Caco-2 (cell line): ENCODE measurements around the gene ZNF611. TPM values are rescaled to one million over a fixed set of nuclear protein-coding genes. Genes with fewer than 3 reads are reported as not detected.
"Not testable (repeated sequence)": the region's sequence is repeated elsewhere in the genome, so short reads cannot be mapped to it uniquely, and the experiment has no call there.

Experiments used
- BruUV-seq: library from RNA; stranded (reverse); fragments of 400-500 nt; replicated peaks from 2 replicates; lab custom pipeline; 2021; lab: Mats Ljungman, UMichigan
- CTCF ChIA-PET: fragments of 300-600 bp; sonication (Branson Sonifier 250); formaldehyde crosslinking; loops from one replicate; lab custom pipeline; 2022; ENCODE audit warnings: antibody characterized with exemption; lab: Charles Lee
- POLR2A ChIA-PET: fragments of 300-600 bp; sonication (Branson Sonifier 250); formaldehyde crosslinking; loops from one replicate; lab custom pipeline; 2022; ENCODE audit warnings: antibody characterized with exemption; lab: Charles Lee
- DNase-seq, 2 experiments: peaks; one replicate each; pipeline versions ENCODE4 v3.0.0 to v3.0.0-alpha.2; 2020 to 2022
- H3K27me3 ChIP-seq: replicated peaks from 2 replicates; pipeline ENCODE4 v1.6.0; 2011; ENCODE audit warnings: low read length; ENCODE audit not compliant: control insufficient read depth, insufficient read depth
- H3K36me3 ChIP-seq: 2 replicates; pipeline ENCODE4 v1.5.1; 2011; ENCODE audit warnings: low read length; ENCODE audit not compliant: control insufficient read depth, insufficient read depth
- H3K4me1 ChIP-seq: fragments of 250-450 bp; sonication (Bioruptor Pico); 2 replicates; pipeline ENCODE4 v1.5.1; 2020; ENCODE audit warnings: mild to moderate bottlenecking
- H3K4me3 ChIP-seq: 2 replicates; pipeline ENCODE4 v1.5.1; 2011; ENCODE audit warnings: low read depth, mild to moderate bottlenecking, control low read depth, low read length
- H3K9me3 ChIP-seq: fragments of 250-450 bp; sonication (Bioruptor Pico); 2 replicates; pipeline ENCODE4 v1.5.1; 2020; ENCODE audit warnings: mild to moderate bottlenecking, moderate library complexity
- H3K27ac Mint-ChIP-seq: one replicate; pipeline ENCODE4 v1.8.0; 2022; ENCODE audit warnings: mixed read lengths; ENCODE audit not compliant: unreplicated experiment
- H3K27me3 Mint-ChIP-seq: one replicate; pipeline ENCODE4 v1.8.0; 2022; ENCODE audit warnings: mixed read lengths; ENCODE audit not compliant: insufficient read depth, unreplicated experiment
- H3K36me3 Mint-ChIP-seq: one replicate; pipeline ENCODE4 v1.8.0; 2022; ENCODE audit warnings: mild to moderate bottlenecking, mixed read lengths; ENCODE audit not compliant: insufficient read depth, unreplicated experiment
- H3K4me1 Mint-ChIP-seq: one replicate; pipeline ENCODE4 v1.8.0; 2022; ENCODE audit warnings: low read depth, mixed read lengths; ENCODE audit not compliant: unreplicated experiment
- H3K4me3 Mint-ChIP-seq: one replicate; pipeline ENCODE4 v1.8.0; 2022; ENCODE audit warnings: mild to moderate bottlenecking, moderate library complexity, mixed read lengths; ENCODE audit not compliant: unreplicated experiment
- H3K9me3 Mint-ChIP-seq: one replicate; pipeline ENCODE4 v1.8.0; 2022; ENCODE audit warnings: mixed read lengths; ENCODE audit not compliant: unreplicated experiment
- intact Hi-C: fragments of 100-400 bp; cut with micrococcal nuclease; formaldehyde crosslinking; loops from one replicate; pipeline ENCODE4 v1.10.0; 2022; ENCODE audit not compliant: unreplicated experiment
- total RNA-seq: library from RNA; stranded (reverse); gene quantifications from 2 replicates; pipeline ENCODE4 v1.2.3, GENCODE V29; 2022
- TF ChIP-seq, protein P1 (sequence below), 2 experiments: fragments of 200-600 bp in 1 of 2; IDR thresholded peaks; 1 replicate in 1 of 2; 2 replicates in 1 of 2; pipeline versions ENCODE4 v1.5.1 to v1.8.0; 2011 to 2022; ENCODE audit warnings: antibody characterized with exemption in 1 of 2, control low read depth in 1 of 2, inconsistent platforms in 1 of 2, low read depth in 1 of 2, low read length in 1 of 2, mild to moderate bottlenecking in 1 of 2, moderate library complexity in 1 of 2; ENCODE audit not compliant: insufficient read depth in 1 of 2, severe bottlenecking in 1 of 2, unreplicated experiment in 1 of 2

ZNF611 gene
- total RNA-seq, 1 experiment from 2014 or later, result 27.5 TPM

DNA sequence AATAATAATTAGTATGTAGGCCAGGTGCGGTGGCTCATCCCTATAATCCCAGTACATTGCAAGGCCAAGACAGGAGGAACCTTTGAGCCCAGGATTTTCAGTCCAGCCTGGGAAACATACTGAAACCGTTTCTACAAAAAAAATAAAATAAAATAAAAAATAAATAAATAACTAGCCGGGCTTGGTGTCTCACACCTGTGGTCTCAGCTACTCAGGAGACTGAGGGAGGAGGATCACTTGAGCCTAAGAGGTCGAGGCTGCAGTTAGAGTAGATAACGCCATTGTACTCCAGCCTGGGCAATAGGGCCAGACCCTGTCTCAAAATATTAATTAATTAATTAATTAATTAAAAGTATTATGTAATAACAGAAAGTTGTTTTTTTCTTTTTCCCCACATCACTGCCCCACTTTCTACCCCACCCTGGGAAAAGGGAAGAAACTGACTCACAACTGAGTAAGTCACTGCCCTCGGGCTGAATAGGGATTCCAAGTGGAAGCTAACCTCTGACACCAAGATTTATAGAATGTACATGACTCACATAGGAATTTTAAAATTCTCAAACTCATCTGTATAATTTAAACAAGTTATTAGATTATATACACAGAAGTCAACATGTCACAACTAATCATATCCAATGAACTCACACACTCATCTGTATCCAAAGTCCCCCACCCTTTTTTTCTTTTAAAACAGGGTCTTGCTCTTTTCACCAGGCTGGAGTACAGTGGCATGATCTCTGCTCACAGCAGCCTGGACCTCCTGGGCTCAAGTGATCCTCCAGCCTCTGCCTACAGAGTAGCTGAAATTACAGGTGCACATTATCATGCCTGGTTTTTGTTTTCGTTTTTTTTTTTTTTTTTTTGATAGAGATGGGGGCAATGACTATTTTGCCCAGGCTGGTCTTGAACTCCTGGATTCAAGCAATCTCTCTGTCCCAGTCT is 12.5 kb downstream of the ZNF611 start:
- H3K9me3 ChIP-seq, result peaks cover 24% of the 10 kb centered on the region
- H3K27ac Mint-ChIP-seq, result peak overlapping the region; percentile 80

DNA sequence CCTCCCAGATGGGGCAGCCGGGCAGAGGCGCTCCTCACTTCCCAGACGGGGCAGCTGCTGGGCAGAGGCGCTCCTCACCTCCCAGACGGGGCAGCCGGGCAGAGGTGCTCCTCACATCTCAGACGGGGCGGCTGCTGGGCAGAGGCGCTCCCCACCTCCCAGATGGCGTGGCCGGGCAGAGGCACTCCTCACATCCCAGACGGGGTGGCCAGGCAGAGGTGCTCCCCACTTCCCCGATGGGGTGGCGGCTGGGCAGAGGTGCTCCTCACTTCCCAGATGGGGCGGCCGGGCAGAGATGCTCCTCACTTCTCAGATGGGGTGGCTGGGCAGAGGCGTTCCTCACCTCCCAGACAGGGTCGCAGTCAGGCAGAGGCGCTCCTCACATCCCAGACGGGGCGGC is 14.3 kb downstream of the ZNF611 start:
- Histone ChIP-seq H3K9me3 (peaks cover 23% of the 10 kb centered on the region), H3K4me1 (peaks cover 26% of the 10 kb centered on the region)
- H3K27me3 Mint-ChIP-seq, H3K4me3 Mint-ChIP-seq, H3K36me3 ChIP-seq, POLR2A ChIA-PET, H3K27ac Mint-ChIP-seq, BruUV-seq, H3K27me3 ChIP-seq, DNase-seq, CTCF ChIA-PET, H3K4me3 ChIP-seq, intact Hi-C loops: not testable (repeated sequence)
- H3K36me3 Mint-ChIP-seq, result peaks cover 94% of the 10 kb centered on the region
- peaks cover 29% of the 10 kb centered on the region for H3K9me3 Mint-ChIP-seq
- peaks cover 33% of the 10 kb centered on the region for H3K4me1 Mint-ChIP-seq

More for the DNA sequence above, 12.5 kb downstream of the ZNF611 start:
- H3K4me1 Mint-ChIP-seq, result peaks cover 33% of the 10 kb centered on the region
- Histone ChIP-seq H3K27me3 (no peaks in the 10 kb centered on the region), H3K36me3 (peaks cover 8% of the 10 kb centered on the region; the same call in 1 of the 2 replicates), H3K4me3 (no peak overlapping the region), H3K4me1 (peaks cover 29% of the 10 kb centered on the region)
- H3K4me3 Mint-ChIP-seq, result peak overlapping the region; percentile 63
- peaks cover 94% of the 10 kb centered on the region for H3K36me3 Mint-ChIP-seq
- ChIA-PET CTCF (interaction anchor here (0.6 kb wide), 1 partner anchor 672 kb away, joined by 5 read pairs; no protein-coding TSS in a partner anchor), POLR2A (no interaction called here)
- H3K9me3 Mint-ChIP-seq, result peaks cover 29% of the 10 kb centered on the region
- DNase-seq, result no peak
- no peaks in the 10 kb centered on the region for H3K27me3 Mint-ChIP-seq
- BruUV-seq, result no TSS peak
- intact Hi-C loops, result no loop called here
- TF ChIP-seq, protein P1, sequence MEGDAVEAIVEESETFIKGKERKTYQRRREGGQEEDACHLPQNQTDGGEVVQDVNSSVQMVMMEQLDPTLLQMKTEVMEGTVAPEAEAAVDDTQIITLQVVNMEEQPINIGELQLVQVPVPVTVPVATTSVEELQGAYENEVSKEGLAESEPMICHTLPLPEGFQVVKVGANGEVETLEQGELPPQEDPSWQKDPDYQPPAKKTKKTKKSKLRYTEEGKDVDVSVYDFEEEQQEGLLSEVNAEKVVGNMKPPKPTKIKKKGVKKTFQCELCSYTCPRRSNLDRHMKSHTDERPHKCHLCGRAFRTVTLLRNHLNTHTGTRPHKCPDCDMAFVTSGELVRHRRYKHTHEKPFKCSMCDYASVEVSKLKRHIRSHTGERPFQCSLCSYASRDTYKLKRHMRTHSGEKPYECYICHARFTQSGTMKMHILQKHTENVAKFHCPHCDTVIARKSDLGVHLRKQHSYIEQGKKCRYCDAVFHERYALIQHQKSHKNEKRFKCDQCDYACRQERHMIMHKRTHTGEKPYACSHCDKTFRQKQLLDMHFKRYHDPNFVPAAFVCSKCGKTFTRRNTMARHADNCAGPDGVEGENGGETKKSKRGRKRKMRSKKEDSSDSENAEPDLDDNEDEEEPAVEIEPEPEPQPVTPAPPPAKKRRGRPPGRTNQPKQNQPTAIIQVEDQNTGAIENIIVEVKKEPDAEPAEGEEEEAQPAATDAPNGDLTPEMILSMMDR (IDR thresholded peaks at IDR 0.05; ENCODE audit: insufficient read depth in 1 of 2, low read depth in 1 of 2, low read length in 1 of 2, severe bottlenecking in 1 of 2, unreplicated experiment in 1 of 2), result no peak

DNA sequence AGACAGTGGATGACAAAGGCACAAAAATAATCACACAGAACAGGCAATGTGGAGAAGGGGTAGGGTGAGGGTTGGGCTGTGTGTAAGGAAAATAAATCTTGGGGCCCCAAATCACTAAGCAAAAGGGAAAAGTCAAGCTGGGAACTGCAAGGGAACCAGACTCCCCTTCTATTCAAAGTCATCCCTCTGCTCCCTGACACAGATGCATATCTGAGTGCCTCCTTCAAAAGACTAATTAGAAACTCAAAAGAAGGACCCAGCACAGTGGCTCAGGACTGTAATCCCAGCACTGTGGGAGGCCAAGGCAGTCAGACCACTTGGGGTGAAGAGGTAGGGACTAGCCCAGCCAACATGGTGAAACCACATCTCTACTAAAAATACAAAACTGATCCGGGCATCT is 18.3 kb downstream of the ZNF611 start:
- BruUV-seq, result no TSS peak
- no peak overlapping the region for H3K4me3 Mint-ChIP-seq
- H3K4me1 Mint-ChIP-seq, result peaks cover 7% of the 10 kb centered on the region
- H3K27me3 ChIP-seq, result no peaks in the 10 kb centered on the region
- intact Hi-C loops, result no loop called here
- H3K9me3 Mint-ChIP-seq, result peaks cover 18% of the 10 kb centered on the region
- H3K36me3 Mint-ChIP-seq, result peaks cover 97% of the 10 kb centered on the region
- POLR2A ChIA-PET, result no interaction called here
- no peak for DNase-seq
- no peak overlapping the region for H3K27ac Mint-ChIP-seq
- TF ChIP-seq, protein P1 (IDR thresholded peaks at IDR 0.05; ENCODE audit: insufficient read depth in 1 of 2, low read depth in 1 of 2, low read length in 1 of 2, severe bottlenecking in 1 of 2, unreplicated experiment in 1 of 2), result no peak
- no peak overlapping the region for H3K4me3 ChIP-seq
- no peaks in the 10 kb centered on the region for H3K4me1 ChIP-seq
- CTCF ChIA-PET, result no interaction called here
- no peaks in the 10 kb centered on the region for H3K27me3 Mint-ChIP-seq
- peaks cover 9% of the 10 kb centered on the region for H3K36me3 ChIP-seq
- peaks cover 7% of the 10 kb centered on the region for H3K9me3 ChIP-seq

DNA sequence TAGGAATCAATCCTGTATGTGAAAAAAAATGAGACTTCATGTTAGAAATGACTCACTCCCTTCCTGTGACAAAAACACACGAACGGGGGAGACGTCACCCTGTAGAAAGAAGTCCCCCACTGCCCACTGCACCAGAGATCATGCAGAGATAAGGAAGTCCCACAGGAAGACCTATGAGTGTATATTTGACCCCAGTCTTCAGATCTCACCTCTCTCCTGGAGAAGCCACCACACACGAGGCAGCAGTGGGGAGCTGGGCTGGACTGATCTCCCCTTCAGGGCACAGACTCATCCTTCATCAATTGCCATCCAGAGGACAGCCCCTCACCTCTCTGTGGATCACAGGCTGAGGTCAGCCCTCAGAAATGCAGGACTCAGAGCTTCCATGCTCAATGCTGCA is 18.9 kb downstream of the ZNF611 start:
- CTCF ChIA-PET, result not testable (repeated sequence)
- H3K36me3 Mint-ChIP-seq, result peaks cover 98% of the 10 kb centered on the region

DNA sequence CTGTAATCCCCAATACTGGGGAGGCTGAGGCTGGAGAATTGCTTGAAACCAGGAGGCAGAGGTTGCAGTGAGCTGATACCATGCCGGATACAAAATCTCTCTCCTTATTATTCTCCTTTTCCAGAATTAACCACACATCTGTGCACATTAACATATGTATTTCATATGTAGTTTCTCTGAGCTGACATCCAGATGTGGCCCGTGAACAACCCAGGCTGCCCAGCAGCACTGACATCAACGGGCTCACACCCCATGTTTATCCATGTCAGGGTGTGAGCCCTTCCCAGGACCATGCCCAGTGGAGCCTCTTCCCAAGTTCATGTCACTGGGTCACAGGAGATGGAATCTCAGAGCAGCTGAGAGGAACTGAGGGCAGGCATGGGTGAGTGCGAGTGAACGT is 19.5 kb downstream of the ZNF611 start:
- H3K4me1 ChIP-seq, CTCF ChIA-PET, H3K27me3 Mint-ChIP-seq, H3K27me3 ChIP-seq, POLR2A ChIA-PET, H3K9me3 ChIP-seq, DNase-seq, intact Hi-C loops, H3K4me3 ChIP-seq, H3K36me3 ChIP-seq, BruUV-seq, H3K4me3 Mint-ChIP-seq, H3K4me1 Mint-ChIP-seq: not testable (repeated sequence)
- Mint-ChIP-seq H3K36me3 (peaks cover 98% of the 10 kb centered on the region), H3K27ac (peak overlapping the region; percentile 48), H3K9me3 (peaks cover 22% of the 10 kb centered on the region)

More for the DNA sequence above, 18.9 kb downstream of the ZNF611 start:
- H3K4me1 Mint-ChIP-seq, H3K4me3 ChIP-seq, H3K27me3 Mint-ChIP-seq, H3K27me3 ChIP-seq, DNase-seq, H3K4me3 Mint-ChIP-seq, intact Hi-C loops, H3K9me3 ChIP-seq, H3K36me3 ChIP-seq, H3K4me1 ChIP-seq, BruUV-seq, POLR2A ChIA-PET: not testable (repeated sequence)
- peaks cover 22% of the 10 kb centered on the region for H3K9me3 Mint-ChIP-seq
- H3K27ac Mint-ChIP-seq, result peak overlapping the region; percentile 48
